Glomerular endothelial cell (primary cell): Measurements from ENCODE around the gene DPYD. TPM values are rescaled to one million over a fixed set of nuclear protein-coding genes. Genes with fewer than 3 reads are reported as not detected.
A peak's percentile ranks its signal among the peaks of the same experiment; 100 is the strongest.

Source experiments
- DNase-seq: peaks from one replicate; pipeline ENCODE4 v3.0.0-alpha.2; 2011; ENCODE audit warnings: low read depth, low spot score; ENCODE audit errors: extremely low read depth
- total RNA-seq: library from RNA; depleted of rRNA; stranded (reverse); fragments of >200 nt; gene quantifications from 2 replicates; pipeline ENCODE4 v1.2.3, GENCODE V29; 2015

Gene DPYD
- total RNA-seq, 1 donor from 2014 or later = 6.4 TPM

DNA sequence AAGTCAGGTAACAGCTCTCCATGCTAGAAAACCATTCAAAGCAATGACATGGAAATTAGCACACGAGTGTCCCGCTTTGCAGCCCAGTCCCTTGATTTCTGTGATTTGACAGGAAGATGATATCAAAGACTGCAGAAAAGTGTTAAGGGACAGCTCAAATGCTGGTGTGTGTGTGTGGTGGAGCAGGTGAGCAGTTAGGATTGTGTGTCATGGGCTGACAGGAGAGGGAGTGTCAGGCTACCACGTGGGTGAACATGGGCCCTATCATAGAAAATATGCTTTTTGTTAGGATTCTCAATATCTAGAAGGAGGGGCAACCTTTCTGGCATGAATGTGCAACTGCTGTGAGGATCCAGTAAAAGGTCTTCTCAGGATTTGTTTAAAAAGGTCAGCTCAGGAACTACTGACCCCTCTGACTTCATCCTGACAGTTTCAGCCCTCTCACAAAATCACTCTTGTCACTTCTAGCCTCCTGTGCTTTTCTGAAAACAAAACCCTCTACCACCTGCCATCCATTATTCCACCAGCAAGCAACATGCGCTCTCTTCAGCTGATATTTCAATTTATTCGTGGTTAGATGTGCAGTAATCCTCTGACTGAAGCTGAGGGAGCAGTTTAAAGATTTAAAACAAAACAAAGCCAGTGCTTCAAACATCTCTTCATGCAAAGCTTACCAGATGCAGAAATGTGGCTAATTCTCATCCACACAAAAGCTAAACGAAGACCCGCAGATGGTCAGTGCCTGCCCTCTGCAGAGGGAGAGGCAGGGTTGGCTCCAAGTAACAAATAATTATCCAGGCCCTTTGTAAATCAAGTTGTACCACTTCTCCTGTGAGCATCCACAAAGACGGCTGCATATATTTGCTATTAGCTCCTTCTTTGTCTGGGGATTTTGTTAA lies 801.3 kb downstream of the DPYD start:
- DNase-seq = no peak

DNA sequence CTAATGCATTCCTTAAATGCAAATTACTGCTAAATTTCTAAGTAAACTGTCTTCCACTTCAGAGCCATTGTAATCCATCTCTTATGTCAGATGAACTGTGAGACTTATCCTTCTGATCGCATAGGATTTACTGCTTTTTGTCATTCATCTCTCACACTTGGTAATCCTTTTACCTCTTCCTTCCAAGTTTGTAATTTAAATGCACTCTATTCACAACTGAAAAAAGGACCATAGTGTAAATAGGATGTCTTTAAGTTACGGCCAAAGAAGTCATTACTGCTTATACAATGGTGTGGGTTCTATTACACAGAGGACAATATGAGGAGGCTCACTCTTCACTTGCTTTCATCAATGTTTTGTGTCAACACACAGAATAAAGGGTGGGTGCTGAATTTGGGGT lies 806.0 kb downstream of the DPYD start:
- no peak for DNase-seq

DNA sequence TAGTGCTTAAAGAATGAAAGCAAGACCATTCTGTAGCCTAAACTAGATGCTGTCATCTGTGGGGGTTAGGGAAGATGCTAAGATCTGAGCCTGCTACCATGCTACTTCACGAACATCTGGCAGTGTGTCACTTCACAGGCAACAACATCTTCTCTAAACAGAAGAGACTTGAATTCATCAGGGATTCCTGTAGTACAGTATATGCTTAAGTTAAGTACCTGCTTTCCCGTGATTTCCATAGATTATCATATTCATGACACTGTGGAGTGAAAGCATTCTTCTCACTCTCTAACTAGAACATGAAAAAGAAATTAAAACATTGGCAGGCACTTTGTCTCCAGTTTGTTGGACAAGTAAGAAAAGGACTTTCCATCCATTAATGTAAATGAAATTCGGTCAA lies 808.4 kb downstream of the DPYD start:
- no peak for DNase-seq

GRCh38 chr1:97108179-97108578 lies 812.7 kb downstream of the DPYD start:
- no peak for DNase-seq

DNA sequence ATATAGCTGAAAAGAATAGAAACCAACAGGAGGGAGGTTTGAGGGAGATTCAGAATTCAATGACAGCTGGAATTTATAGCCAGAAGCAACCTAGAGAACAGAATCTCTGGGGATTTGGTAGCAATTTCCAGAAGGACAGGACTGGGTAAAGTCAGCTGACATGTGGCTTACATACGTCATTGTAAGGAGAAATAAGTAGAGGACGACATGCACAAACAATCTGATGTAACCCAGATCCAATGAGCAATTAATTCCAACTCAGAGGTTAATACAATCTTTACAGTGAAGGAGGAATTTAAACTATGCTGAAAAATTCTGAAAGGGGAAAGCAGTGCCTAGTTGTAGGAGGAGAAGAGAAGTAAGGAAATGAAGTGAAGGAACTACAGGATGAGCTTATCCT lies 815.3 kb downstream of the DPYD start:
- no peak for DNase-seq

DNA sequence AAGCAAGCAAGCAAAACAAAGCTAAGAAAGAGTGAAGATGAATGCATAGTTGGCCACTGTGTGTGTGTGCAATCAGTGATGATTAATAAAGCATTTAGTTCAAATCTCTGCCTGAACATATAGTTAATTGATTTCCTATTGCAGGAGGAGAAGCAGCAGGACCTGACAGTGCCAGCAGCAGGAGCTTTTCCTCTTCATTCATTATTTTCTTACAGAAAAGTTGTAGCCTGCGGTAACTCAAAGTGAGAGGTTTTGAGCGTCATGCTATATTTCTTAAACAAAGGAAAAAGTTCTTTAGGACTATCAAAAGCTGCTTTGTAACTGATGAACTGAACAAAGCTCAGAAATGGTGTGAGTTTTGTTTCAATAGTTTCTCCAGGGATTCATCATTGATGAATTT lies 819.3 kb downstream of the DPYD start:
- DNase-seq = no peak

- DNase-seq = no peak
Observed at GRCh38 chr1:97097404-97097925, 823.4 kb downstream of the DPYD start.

DNA sequence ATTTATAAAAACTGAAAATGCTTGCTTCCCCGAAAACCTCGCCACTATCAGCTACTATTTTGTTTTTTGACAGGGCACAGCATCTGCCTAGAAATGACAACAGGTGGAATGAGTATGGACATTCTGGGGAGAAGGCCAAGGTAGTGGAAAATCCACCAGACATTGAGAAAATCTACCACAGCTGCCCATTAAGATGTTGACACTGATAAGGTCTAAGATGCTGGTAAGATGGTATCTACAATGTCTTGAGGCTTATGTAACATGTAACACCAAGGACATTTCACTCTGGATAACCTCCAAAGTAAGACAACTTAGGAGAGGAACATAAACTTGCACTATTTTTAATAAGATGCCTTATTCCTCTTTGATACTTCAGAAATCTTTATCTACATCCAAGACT lies 825.1 kb downstream of the DPYD start:
- DNase-seq = no peak

DNA sequence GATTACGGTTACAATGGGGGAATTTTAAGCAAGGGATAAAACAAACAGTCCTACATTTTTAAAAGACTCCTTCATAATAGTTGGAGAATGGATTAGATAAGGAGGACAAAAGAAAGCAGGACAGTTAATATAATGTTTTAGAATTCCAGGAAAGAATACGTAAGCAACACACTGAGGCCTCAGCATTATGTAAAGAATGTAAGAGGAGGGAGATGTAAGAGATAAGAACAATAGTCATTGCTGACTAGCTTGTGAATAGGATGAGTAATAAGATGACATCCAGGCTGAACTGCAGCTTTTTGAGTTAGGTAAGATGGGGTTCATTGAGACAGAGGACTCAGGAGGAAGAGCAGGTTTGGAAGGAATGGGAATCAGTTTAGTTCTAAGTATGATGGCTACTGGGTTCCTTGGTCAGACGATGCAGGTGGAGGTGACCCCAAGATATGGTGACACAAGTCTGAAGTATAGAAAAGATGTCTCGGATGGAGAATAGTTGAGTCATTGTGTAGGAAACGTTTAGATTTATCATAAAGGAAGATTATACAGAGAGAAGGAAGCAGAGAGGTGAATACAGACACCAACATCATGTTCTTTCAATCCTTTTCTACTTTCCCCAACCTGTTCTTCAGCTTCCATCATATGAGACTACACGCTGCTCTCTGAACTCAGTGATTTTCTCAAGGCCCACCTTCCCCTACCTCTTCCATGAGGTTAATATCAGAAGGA lies 826.4 kb downstream of the DPYD start:
- DNase-seq = peak; percentile 18

- DNase-seq = no peak
Observed at GRCh38 chr1:97093741-97094140, 827.1 kb downstream of the DPYD start.

DNA sequence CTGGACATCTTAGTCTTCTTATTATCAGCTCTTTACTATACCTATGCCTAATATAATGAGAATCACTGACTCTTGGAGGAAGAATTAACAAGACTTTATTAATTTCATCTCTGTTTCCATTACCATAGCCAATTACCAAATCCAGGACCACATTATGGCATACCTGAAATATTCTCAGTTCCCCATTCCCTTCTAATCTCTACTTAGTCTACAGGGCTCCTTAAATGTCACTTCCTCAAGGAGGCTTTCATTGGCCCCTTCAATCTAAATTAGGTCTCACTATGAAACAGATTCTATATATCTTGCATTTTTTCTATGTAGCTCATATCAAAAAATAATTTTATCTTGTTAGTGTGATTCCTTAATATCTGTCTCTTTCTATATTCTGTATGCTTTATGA lies 828.0 kb downstream of the DPYD start:
- no peak for DNase-seq

DNA sequence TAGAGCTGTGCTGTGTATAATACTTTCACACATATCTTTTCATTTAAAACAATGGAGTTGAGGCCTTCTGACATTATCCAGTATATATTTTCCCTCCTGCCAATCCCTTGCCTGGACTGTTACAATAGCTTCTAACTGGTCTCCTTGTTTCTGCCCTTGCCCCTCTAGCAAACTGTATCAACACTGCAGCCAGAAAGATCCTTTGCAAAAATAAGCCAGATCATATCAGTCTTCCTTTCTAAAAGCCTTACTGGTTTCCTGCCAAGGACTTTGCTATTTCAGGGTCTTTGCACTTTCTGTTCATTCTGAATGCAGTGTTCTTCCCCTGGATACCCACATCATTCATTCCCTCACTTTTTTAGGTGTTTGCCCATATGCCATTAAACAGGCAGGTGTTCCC lies 829.2 kb downstream of the DPYD start:
- DNase-seq = no peak

DNA sequence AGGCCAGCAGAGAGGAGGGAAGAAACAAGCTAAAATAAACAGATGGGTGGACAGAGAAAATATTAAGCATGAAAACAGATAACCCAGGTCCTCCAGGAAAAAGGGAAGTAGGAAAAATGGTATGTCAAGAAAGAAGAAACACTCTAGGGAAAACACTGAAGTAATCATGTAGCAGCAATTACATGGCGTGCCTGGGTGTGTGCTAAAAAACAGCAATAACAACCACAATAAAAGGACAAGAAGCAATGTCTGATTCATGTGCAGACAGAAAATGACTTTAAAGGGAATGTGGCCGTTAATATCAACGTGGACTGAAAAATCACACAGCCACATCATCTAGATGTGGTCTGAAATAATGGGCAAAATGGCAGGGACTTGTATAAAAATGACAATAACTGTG lies 829.6 kb downstream of the DPYD start:
- DNase-seq = no peak

DNA sequence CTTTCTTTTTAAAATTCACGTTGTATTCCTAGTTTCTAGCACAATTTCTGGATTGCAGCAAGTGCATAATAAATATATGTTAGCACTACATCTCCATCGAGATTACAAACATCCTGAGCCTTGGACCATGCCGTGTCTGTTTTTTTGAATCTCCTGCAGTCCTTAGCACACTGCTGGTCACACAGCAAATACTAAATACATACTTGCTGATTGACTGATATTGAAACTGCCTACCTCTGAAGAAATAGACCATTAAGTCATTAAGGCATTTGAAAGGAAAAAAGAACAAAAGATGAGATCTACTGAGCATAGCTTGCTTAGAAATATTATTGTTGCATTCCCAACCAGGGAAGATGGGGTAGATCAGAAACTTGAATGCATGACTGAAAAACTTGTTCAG lies 830.1 kb downstream of the DPYD start:
- no peak for DNase-seq

DNA sequence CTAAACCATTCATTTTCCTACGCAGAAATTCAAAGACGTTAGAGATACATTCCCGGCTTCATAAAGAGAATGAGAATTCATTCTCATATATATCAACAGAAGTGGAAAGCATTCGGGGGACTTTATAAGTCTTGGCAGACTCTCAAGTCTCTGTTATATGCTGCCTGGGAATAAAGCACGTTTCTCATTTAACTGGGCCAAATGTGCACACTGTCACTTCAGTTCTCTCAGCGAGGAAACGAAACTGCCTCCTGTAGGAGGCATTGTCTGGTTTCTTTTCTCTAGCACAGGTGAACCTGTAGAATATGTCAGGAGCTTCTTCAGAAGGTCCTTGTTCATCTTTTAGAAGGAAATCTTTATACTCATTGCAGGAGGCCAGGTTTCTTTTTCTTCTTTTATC lies 831.7 kb downstream of the DPYD start:
- DNase-seq = no peak

DNA sequence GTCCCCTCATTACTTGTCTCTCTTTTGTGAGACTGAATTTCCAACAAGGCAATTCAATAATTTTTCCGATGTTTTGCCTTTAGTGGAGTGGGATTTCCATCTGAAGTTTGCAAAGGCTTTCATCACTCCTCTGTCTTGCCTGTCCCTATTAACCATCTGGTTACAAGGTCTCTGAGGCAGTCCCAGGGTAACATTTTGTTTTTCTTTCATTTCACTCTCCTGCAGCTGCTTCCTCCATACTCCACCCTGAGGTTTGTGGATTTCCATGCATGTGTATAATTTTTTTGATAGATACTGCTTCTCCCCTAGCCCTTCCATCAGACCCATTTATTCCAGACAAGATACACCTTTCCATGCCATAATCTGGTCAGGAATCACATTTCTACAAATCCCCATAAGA lies 832.4 kb downstream of the DPYD start:
- no peak for DNase-seq

- DNase-seq = no peak
Observed at GRCh38 chr1:97084546-97084945, 836.3 kb downstream of the DPYD start.

GRCh38 chr1:97082160-97082848 lies 838.5 kb downstream of the DPYD start:
- DNase-seq = no peak

DNA sequence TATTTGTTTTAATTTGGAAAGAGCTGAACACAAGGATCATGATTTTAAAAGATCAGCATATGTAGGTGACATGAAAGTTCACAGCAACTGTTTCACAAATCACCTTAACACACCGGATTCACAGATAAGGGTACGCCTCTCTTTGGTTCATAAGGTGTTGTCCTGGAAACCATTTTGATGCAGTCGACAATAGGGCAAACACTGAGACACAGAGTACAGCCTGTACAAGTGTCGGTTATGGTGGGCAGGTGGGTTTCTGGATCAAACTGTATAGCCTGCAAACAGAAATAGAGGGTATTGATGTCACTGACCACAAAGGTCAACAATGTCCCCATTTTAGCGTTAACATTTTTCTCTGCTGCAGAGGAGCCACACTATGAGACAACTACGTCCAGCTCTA lies 842.0 kb downstream of the DPYD start:
- DNase-seq = no peak

GRCh38 chr1:97077221-97077620 lies 843.6 kb downstream of the DPYD start:
- no peak for DNase-seq

GRCh38 chr1:97074771-97075170 lies 846.1 kb downstream of the DPYD start:
- DNase-seq = no peak
